ENCODE results near the gene ZNF775. TPM values are rescaled to one million over a fixed set of nuclear protein-coding genes. Genes with fewer than 3 reads are reported as not detected.

The ZNF775 gene
- total and polyA plus RNA-seq, 2 experiments from 2014 or later = 0.75 to 3.9 TPM

- H3K27me3 ChIP-seq (replicated peaks; ENCODE audit: insufficient read depth) = no peaks in the 10 kb centered on the region
- in situ Hi-C loops (cut with MboI) = no loop called here
- no peak overlapping the region for H3K9ac ChIP-seq
- DNase-seq = no peak
- H3K4me3 ChIP-seq = no peak overlapping the region
- H3K4me1 ChIP-seq (ENCODE audit: insufficient read depth) = peaks cover 15% of the 10 kb centered on the region
- no peak for TF ChIP-seq EZH2 (IDR thresholded peaks at IDR 0.05; ENCODE audit: insufficient read depth, poor library complexity, severe bottlenecking)
- TF ChIP-seq EZH2phosphoT487 (IDR thresholded peaks at IDR 0.05; ENCODE audit: insufficient read depth, low read depth) = no peak
- H3K9me2 ChIP-seq (ENCODE audit: insufficient read depth) = no peaks in the 10 kb centered on the region
- WGBS, 2 experiments (ENCODE audit: low coverage in 1 of 2, low lambda C conversion rate in 2 of 2, missing lambda C conversion rate in 2 of 2) = 88 to 91% methylated on average over 5 of the region's 5 CpGs
- no peak overlapping the region for H3K27ac ChIP-seq
- H2AFZ ChIP-seq = no peak overlapping the region
- H3K9me3 ChIP-seq (ENCODE audit: low read depth) = no peaks in the 10 kb centered on the region
- H4K20me1 ChIP-seq (ENCODE audit: insufficient read depth) = no peaks in the 10 kb centered on the region
- peaks cover 10% of the 10 kb centered on the region; the same call in 1 of the 2 replicates for H3F3A ChIP-seq (ENCODE audit: insufficient read depth)
- no peak overlapping the region for H3K4me2 ChIP-seq (ENCODE audit: unreplicated experiment)
- H3K36me3 ChIP-seq (ENCODE audit: low read depth) = no peaks in the 10 kb centered on the region
- peaks cover 7% of the 10 kb centered on the region; the same call in 1 of the 2 replicates for H3K79me2 ChIP-seq (ENCODE audit: insufficient read depth)
These were observed 13.3 kb upstream of the ZNF775 start for GRCh38 chr7:150365673-150366398.

- 48% methylated on average over 8 of the region's 8 CpGs for WGBS, 2 experiments (ENCODE audit: low coverage in 1 of 2, low lambda C conversion rate in 2 of 2, missing lambda C conversion rate in 2 of 2)
- H3K9me2 ChIP-seq (ENCODE audit: insufficient read depth) = no peaks in the 10 kb centered on the region
- 0 out of 2 replicates have a peak overlapping the region, but pooled peaks have one; percentile 31 for H3K27ac ChIP-seq
- H3K79me2 ChIP-seq (ENCODE audit: insufficient read depth) = peaks cover 7% of the 10 kb centered on the region; the same call in 1 of the 2 replicates
- H2AFZ ChIP-seq = peak overlapping the region; percentile 91
- H3K9ac ChIP-seq = peak overlapping the region; percentile 82
- no peak for DNase-seq
- no peaks in the 10 kb centered on the region for H3K9me3 ChIP-seq (ENCODE audit: low read depth)
- in situ Hi-C loops (cut with MboI) = no loop called here
- peaks cover 19% of the 10 kb centered on the region for H3K4me1 ChIP-seq (ENCODE audit: insufficient read depth)
- no peaks in the 10 kb centered on the region for H3K27me3 ChIP-seq (replicated peaks; ENCODE audit: insufficient read depth)
- no peaks in the 10 kb centered on the region for H3K36me3 ChIP-seq (ENCODE audit: low read depth)
- H3K4me3 ChIP-seq = peak overlapping the region; percentile 89
- peak overlapping the region; percentile 84 for H3K4me2 ChIP-seq (ENCODE audit: unreplicated experiment)
- H3F3A ChIP-seq (ENCODE audit: insufficient read depth) = peaks cover 10% of the 10 kb centered on the region; the same call in 1 of the 2 replicates
- H4K20me1 ChIP-seq (ENCODE audit: insufficient read depth) = no peaks in the 10 kb centered on the region
- TF ChIP-seq EZH2phosphoT487 (IDR thresholded peaks at IDR 0.05; ENCODE audit: insufficient read depth, low read depth) (no peak), EZH2 (IDR thresholded peaks at IDR 0.05; ENCODE audit: insufficient read depth, poor library complexity, severe bottlenecking) (no peak)
These were observed 11.4 kb upstream of the ZNF775 start for GRCh38 chr7:150367677-150368095.

- Histone ChIP-seq H3K4me2 (ENCODE audit: unreplicated experiment) (peak within 1 kb of the TSS; percentile 84), H2AFZ (peak within 1 kb of the TSS; percentile 91), H3K9me2 (ENCODE audit: insufficient read depth) (no peaks in the 10 kb centered on the region), H3K4me3 (peak within 1 kb of the TSS; percentile 89), H3K79me2 (ENCODE audit: insufficient read depth) (peaks cover 7% of the 10 kb centered on the region; the same call in 1 of the 2 replicates), H3K4me1 (ENCODE audit: insufficient read depth) (peaks cover 19% of the 10 kb centered on the region), H4K20me1 (ENCODE audit: insufficient read depth) (no peaks in the 10 kb centered on the region), H3K27me3 (replicated peaks; ENCODE audit: insufficient read depth) (no peaks in the 10 kb centered on the region), H3K9me3 (ENCODE audit: low read depth) (no peaks in the 10 kb centered on the region), H3K36me3 (ENCODE audit: low read depth) (no peaks in the 10 kb centered on the region), H3F3A (ENCODE audit: insufficient read depth) (peaks cover 10% of the 10 kb centered on the region; the same call in 1 of the 2 replicates), H3K27ac (peak within 1 kb of the TSS; percentile 31), H3K9ac (peak within 1 kb of the TSS; percentile 82)
- 1 to 2% methylated on average over 56 to 72 of the region's 85 CpGs for WGBS, 2 experiments (ENCODE audit: low coverage in 1 of 2, low lambda C conversion rate in 2 of 2, missing lambda C conversion rate in 2 of 2)
- DNase-seq = peak; percentile 85
- in situ Hi-C loops (cut with MboI) = no loop called here
- no peak for TF ChIP-seq EZH2 (IDR thresholded peaks at IDR 0.05; ENCODE audit: insufficient read depth, poor library complexity, severe bottlenecking)
- TF ChIP-seq EZH2phosphoT487 (IDR thresholded peaks at IDR 0.05; ENCODE audit: insufficient read depth, low read depth) = no peak
These were observed 10.8 kb upstream of the ZNF775 start, which contains the start of gene REPIN1 for GRCh38 chr7:150368096-150368883. REPIN1 (plus strand) TSS chr7:150368822; CDS start chr7:150369712, 890 bp downstream.
